T-helper 9 cell (primary cell): ENCODE data around the gene SDR42E1.
"Not testable (repeated sequence)": the region's sequence is repeated elsewhere in the genome, so short reads cannot be mapped to it uniquely, and the experiment has no call there.

ENCODE experiments used
- DNase-seq: peaks from one replicate; pipeline ENCODE4 v3.0.0-alpha.2; 2020

The SDR42E1 gene

DNA sequence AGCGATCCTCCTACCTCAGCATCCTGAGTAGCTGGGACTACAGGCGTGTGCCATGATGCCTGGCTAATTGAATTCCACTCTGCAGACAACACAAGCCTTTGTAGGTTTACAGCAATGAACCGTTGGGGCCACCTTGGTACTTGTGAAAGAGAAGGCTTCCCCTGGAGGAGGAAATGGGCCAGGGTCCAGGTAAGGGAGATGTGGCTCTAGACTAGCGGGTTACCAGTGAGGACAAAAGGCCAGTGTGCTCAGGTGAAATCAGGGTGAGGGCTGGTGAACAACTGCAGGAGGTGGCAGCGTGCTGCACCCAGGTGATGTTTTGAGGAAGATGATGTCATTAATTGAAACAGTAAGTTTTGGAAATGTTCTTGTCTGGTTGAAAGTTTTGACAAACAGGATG lies 6.7 kb downstream of the SDR42E1 start:
- no peak for DNase-seq

DNA sequence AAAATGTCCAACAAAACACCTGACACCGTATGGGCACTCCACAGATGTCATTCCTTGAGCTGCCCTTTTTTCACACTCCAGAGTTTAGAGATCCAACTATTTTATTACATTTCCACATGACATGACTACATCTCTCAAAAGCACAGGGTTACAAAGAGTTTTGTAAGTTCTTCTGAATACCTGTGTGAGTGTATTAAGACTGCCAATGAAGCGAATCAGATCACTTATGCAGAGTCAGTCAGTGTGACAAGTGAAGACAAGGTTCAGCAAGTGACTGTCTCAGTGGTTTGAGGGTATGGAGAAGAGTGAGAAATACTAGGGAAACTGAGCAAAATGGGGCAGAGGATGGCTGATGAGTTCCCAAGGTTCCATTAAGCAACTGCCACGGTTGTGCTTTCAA lies 8.4 kb downstream of the SDR42E1 start:
- no peak for DNase-seq

- DNase-seq, result no peak
Measured at GRCh38 chr16:81997738-81998137, 13.5 kb downstream of the SDR42E1 start.

- no peak for DNase-seq
Measured at GRCh38 chr16:81996664-81997509, 14.4 kb downstream of the SDR42E1 start.

- no peak for DNase-seq
Measured at GRCh38 chr16:81995651-81996050, 15.6 kb downstream of the SDR42E1 start.

GRCh38 chr16:81994485-81994884 lies 16.8 kb downstream of the SDR42E1 start:
- DNase-seq, result no peak

GRCh38 chr16:81992859-81993258 lies 18.4 kb downstream of the SDR42E1 start:
- DNase-seq, result no peak

DNA sequence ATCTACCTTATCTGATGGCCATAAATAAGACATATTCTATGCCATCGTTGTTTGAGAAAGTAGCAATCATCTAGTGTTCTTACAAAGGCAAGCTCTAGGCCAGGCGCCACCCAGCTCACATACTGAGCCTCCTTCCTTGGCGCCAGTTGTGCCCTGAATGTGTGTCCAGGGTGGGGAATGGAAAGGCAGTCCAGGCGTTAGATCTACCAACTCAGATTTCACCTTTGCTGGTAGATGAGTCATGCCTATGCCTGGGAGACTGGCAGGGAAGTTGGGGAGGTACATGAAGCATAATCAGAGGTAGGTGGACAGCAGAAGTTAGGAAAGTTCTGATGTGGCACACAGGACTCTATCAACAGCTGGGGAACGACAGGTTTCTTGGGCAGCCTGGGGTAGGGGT lies 23.6 kb downstream of the SDR42E1 start:
- DNase-seq, result no peak

- no peak for DNase-seq
Measured at GRCh38 chr16:81987121-81987520, 24.1 kb downstream of the SDR42E1 start.

- not testable (repeated sequence) for DNase-seq
Measured at GRCh38 chr16:81977335-81977942, 33.8 kb downstream of the SDR42E1 start.

DNA sequence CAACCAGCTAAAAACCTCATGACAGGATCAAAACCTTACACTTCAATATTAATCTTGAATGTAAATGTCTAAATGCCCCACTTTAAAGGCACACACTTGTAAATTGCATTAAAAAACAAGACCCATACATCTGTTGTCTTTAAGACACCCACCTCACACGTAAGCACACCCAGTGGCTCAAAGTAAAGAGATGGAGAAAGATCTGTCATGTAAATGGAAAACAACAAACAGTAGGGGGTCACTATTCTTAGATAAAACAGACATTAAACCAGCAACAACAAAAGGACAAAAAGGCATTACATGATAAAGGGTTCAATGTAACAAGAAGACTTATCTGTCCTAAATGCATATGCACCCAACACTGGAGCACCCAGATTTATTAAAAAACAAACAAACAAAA lies 35.6 kb downstream of the SDR42E1 start:
- no peak for DNase-seq

- no peak for DNase-seq
Measured at GRCh38 chr16:81973737-81974136, 37.5 kb downstream of the SDR42E1 start.

- DNase-seq, result no peak
Measured at GRCh38 chr16:81971853-81972252, 39.4 kb downstream of the SDR42E1 start.

GRCh38 chr16:81967358-81967757 lies 43.9 kb downstream of the SDR42E1 start:
- no peak for DNase-seq

GRCh38 chr16:81964808-81965207 lies 46.5 kb downstream of the SDR42E1 start:
- no peak for DNase-seq

GRCh38 chr16:81956213-81956948 lies 54.9 kb downstream of the SDR42E1 start:
- DNase-seq, result no peak

DNA sequence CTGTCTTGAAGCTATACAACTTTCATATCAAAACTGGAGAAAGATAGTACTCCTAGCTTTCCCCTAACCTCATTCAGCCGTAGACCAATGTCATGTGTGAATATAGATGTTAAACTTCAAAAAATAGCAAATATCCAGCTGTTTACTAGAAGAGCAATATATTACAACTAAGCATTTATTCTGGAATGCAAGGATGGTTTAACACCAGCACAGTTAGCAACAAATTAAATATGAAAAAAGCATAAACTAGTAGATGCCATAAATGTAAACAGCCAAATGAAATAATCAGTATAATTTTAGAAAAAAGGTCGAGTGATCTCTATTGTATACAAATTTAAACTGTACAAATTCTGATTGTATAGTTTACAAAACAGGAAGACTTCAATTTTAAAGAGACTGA lies 59.7 kb downstream of the SDR42E1 start:
- no peak for DNase-seq

GRCh38 chr16:81946206-81946605 lies 65.1 kb downstream of the SDR42E1 start:
- no peak for DNase-seq

DNA sequence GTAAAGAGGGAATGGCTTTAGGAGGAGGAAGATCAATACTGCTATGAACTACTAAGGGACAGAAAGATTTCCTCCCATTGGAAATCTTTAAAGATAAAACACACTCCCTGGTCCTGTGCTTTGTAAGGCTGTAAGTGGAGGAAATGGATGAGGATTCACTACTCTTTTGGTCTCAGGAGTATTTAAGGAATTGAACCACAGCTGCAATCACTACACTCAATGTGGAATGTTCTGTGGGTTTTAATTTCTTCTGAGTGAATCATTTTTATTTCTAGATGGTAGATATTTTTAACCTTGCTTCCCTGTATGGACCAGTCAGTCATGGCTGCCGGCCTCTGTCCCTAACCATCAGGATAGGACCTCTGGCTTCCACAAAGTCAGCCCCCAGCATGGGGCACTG lies 65.6 kb downstream of the SDR42E1 start:
- DNase-seq, result no peak

DNA sequence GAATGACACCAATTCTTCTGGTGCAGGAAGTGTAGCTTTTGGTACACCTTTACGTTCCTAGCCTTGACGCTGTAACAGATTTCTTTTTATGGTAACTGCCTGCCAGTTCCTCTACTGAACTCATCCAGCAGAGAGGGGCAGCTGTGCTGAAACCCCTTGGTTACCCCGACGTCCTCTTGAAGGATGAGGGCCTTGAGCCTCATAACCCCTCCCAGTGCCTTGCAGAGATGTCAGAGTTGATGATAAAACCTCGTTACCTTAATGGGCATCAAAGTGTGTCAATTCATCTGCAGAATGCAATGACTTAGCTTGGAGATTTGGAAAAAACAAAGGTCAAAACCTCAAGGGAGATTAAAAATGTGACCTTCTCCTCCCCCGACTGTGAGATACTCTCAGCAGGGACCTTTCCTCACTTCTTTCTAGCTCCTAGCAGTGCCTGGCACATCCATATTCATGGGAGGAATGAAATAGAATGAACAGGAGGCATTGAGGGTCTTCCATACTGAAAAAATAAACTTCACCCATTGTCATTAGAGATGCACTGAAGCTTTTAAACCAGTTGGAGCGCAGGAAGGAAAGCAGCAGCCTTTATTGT lies 69.2 kb downstream of the SDR42E1 start:
- DNase-seq, result no peak

GRCh38 chr16:81940781-81941560 lies 70.3 kb downstream of the SDR42E1 start:
- no peak for DNase-seq
